CMK (cell line): ENCODE results near the gene GALNT18.

Experiments used
- DNase-seq: peaks from one replicate; pipeline ENCODE4 v3.0.0-alpha.2; 2010; ENCODE audit warnings: low read depth

Gene GALNT18

DNA sequence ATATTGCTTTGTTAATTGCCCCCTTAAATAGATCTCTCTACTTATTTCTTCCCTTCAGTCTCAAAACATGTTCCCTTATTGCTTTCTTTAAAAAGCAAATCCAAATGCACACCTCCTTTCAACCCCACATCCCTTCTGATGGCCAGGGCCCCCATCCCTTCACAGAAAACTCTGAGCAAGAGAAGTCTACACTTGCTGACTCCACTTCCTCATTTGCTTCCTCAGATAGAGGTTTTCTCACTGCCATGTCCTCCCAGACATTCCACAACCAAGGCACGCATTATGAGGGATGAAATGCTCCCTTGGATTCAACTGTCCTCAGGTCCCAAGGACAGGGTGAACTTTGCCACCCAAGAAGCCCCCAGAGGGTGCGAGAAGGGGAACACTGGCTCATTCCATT lies 311.9 kb downstream of the GALNT18 start:
- DNase-seq: no peak

DNA sequence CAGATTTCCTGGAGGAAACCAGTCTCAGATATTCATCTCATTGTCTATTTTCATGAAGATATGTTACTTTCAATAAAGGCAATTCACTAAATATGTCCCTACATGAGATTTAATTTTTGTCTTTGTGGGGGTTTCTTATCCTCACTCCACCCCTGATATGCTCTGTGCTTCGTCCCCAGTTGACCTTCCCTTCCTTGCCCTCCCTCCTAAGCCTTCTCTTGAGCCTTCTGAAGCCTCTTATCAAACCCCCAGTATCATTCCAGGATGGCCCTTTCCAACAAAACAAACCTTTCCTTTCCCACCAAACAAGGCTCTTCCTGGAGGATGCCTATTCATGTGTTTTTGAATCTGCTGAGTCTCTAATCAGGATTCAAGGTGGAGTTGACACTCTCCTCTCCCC lies 313.6 kb downstream of the GALNT18 start:
- DNase-seq: no peak

DNA sequence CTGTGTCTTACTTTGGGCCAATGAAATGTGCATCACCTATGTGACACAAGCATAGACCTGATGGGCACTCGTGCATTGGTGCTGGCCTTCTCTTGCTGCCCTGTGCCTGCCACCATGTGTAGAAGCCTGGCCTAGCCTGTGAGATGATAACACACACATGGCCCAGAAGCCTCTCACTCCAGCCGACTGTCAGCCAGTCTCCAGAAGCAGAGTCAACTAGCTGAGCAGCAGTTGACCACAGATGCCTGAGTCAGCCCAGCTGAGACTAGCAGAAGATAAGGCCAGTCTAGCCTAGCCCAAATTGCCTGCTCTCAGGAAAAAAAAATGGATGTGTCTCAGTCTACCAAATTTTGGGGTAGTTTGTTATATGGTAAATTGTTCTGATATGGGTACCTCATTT lies 314.9 kb downstream of the GALNT18 start:
- no peak for DNase-seq

DNA sequence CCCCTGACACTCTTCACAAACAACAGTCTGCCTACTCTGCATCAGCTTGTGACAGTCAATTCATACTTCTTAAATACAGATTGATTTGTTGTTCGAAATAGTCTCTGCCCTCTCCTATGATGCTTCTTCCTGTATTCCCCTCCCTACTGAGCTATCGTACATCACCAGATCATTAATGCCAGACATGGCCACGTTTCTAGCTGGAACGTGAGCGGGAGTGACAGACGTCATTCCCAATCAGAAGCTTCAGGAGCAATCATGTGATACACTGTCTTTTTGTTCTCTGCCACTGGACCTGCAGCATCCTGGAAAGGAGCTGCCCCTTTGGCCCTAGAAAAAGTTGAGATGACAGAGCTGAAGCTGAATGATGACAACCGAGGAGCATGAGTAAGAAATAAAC lies 317.3 kb downstream of the GALNT18 start:
- no peak for DNase-seq

DNA sequence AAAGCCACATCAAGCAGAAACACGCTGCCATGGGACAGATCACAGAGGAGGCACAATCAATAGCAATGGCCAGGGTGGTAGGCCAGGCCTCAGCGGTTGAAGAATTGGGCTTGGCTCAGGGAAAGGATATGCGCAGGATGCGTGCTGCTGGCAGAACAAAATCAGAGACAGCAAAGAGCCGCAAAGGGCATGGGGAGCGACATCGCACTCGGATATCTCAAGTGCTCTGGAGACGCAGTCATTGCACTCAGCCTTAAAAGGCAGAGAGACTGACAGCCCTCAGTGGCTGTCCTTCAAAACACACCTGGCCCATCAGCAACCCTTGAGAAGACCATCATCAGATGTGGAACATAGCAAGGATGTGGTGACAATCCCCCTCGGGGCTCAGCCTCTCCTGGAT lies 319.2 kb downstream of the GALNT18 start:
- DNase-seq: no peak

DNA sequence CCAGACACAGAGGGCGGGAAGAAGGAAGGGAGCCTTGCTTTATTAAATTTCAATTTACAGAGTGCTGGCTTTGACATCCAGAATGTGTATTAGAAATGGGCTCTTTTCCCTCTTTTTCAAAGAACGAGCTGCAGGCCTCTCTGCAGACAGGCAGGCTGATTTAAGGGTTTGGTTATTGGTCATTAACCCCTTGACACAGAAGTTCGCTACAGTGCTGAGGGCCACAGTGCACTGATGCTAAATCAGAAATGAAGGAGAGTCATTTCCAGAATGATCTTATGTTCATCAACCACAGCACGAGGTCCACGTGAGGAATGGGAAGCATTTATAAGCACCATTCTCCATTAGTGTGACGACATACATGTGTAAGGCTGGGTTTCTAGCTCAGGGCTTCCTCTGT lies 320.6 kb downstream of the GALNT18 start:
- DNase-seq: no peak

DNA sequence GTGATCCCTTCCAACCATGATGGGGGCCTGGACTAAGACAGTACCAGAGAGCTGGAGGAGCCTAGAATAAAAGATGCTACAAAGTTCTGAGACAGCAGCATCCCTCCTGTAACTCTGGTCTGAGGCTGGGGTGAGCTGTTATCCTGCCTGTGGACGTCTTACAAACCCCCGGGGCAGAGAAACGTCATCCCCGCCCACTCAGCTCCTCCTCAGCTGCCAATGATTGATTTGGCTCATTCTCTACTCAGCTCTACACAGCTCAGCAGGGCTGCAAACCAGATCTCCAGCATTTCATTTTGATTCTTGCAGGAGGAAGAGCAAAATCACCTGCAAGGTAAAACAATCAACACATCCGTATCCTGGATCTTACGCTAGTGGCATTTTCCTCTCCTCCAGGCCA lies 324.2 kb downstream of the GALNT18 start:
- DNase-seq: no peak

DNA sequence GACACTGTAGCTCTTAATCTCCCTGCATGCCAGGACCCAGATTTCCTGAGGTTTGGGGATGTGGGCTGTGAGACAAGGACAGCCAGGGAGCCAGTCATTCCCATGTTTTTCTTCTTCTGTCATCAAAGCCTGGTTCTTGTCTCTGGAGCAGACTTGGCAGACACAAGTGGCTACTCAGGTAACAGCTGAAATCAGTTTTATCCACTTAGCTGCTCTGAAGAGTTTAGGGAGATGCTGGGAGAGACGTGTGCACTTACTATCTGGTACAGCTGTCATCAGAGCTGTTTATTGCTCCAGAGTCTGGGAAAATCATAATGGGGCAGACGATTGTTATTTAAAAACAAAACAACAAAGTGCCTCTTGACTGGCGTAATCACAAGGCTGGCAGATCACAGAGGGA lies 325.4 kb downstream of the GALNT18 start:
- DNase-seq: no peak

DNA sequence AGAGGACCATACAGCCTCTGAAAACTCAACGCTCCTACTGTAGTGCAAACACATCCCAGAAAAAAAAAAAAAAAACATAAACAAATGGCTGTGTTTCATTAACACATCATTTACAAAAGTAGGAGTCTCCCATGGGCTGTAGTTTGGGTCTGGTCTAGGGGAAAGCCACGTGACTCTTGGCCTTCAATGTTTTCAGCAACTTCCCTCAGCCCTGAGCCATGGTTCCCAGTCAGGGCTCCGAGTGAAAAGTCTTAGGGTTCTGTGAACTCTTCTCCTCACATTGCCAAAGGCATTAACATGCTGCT lies 327.3 kb downstream of the GALNT18 start:
- DNase-seq: no peak

DNA sequence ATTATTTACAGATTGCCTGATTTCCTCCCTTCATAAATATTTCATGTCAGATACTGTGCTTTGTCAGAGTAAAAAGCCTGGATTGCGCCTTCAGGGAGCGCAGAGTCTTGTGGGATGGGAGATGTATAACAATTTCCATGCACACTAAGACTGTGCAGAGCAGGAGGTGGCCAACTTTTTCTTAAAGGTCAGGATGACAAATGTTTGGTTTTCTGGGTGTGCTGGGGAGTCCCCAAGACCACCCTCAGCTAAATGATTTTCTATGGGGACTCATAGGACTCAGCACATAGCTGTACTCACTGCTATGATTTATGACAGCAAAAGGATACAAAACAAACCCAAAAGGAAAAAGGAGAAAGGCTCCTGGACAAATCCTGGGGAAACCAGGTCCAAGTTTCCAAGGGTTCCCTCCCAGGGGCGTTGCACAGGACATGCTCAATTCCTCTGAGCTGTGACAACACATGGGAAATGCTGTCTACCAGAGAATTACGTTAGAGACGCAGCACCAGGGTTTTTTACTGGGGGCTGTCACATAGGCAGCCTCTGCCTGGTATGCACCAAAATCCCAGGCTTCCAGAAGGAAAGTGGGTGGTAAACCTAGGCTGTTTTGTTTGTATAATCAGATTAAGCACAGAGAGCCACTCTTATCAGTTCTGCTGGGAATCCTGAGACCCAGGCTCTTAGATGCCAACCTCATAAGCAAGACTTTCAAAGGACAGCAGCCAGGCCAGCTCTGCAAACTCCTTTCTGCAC lies 327.8 kb downstream of the GALNT18 start:
- DNase-seq: no peak

DNA sequence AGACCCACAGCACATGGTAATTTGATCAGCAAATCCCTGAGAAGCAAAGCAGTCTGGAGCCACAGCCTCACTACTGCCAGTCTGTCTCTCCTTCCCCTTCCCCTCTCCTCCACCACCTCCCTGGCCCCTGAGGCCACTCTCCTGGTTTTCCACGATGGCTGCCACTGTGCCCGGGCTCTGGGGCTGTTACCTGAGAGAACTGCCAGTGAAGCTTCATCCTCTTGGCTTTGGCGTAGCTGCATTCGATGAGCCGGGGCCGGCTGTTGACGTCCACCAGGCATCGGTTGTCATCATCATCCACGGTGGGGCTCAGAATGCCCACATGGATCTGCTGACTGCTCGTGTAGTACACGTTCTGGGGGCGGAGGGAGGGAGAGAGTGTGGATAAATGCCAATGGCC lies 329.0 kb downstream of the GALNT18 start:
- DNase-seq: no peak

DNA sequence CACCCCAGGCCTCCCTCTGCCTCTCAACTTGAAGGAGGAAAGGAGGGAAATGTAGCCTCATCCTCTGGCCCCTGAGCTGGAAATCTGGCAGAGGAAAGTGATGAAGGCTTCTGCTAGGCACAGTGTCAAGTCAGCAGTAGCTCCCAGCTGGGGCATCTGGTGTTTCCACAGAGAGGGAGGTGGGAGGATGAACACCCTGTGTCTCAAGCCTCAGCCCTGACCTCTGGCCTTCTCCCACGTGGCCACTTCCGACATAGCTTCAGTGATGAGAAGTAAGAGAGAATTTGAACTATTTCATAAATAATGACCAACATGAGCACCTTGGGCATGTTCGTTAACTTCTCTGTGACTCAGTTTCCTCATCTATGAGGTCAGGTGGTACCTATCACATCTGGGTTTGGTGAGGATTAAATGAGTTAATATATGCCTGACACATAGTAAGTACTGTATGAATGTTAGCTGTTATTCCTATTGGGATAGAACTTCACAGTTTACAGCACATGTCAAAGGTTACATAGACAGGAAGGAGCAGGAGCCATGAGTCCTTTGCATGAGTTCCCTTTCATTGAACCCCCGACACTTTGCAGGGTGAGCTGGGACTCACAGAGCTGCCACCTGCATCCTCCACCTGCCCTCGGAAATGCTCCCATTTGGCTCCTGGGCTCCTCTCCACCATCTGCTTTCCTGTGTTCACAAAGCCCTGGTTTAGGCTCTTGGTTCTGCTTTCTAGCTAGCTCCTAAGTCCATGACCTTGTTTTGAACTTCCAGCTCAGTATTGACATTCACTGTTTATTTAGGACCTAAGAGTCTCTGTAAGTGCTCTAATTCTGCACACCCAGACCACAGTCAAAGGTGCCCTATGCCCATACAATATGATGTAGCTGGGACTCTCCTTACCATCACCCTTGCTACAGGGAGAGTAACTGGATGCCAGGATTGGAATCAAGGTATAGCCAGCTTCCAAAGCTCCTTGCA lies 330.5 kb downstream of the GALNT18 start:
- no peak for DNase-seq

DNA sequence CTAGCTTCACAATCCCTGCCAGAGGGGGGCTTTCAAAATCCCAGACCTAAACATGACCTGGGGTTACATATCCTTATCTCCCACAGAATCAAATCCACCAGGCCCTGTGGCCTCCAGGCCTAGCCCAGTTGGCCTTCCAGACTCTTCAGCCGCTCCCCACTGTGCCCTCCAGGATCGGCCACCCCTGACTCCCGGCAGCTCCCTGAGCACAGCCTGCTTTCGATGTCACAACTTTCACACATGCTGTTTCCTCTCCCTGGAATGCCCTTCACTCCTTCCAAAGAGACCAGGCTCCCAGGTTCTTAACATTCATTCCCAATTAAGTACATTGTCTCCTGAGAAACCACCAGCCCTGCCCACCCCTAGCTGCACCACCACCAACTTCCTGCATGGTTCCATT lies 331.5 kb downstream of the GALNT18 start:
- DNase-seq: no peak

DNA sequence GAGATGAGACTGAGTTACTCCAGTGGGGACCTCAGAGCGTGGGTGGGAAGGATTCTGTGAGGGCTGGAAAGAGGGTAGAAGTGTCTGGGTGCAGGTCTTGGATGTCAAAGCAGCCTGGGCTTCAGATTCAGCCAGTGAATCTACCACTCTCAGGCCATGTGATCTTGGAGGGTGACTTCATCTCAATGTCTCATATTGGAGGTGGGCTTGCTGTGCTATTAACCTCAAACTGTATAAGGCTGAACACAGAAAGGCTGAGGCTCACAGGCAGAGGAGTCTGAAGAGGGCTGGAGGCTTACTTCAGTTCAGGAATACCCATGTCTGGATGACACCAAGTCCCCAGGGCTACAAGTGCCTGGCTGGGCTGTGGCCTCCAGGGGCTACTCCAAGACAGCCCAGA lies 332.1 kb downstream of the GALNT18 start:
- DNase-seq: no peak

DNA sequence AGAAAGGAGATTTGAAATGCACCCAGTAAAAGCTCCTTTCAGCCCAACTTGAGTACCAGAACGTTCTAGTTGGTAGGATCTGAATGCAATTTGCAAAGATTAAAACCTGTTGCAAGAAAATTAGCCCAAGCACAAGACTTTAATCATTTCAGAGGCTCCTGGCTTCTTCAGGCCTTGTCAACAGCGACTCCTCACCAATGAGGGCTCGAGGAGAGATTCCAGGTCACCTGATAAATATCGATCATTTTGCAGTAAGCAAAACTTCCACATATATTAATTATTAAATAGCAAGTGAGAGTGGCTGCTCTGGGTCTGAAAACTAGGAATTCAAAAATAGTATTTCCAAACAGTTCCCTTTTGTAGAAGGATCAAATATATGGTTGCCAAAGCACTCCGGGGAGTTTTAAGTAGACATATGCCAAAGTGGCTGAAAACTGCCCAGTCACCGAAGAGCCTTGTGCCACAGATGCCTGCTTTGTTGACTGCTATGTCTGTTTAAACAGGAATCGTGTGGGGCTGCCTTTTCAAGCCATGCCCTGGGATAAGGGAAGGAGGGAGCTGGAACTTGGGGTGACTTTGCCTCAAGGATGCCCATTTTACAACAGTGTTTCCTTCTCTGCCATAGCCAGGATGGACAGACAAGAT lies 332.7 kb downstream of the GALNT18 start:
- no peak for DNase-seq

DNA sequence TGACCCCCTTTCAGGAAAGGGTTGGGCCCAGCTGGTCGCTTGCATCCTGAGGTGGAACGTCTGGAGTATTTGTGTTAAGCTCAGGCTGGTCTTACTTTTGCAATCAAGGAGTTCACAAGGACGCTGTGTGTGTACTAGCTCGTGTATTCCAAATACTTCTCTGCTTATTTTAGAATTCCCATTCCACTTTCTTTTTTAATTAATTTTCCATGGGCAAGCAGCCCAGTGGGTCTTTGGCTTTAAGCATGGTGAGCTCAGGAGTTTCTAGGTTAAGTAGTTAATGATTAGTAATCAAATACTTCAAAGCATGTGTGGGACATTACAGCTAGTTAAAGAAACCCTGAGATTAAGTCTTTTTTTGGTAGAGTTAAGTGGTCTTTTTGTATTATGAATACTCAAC lies 337.3 kb downstream of the GALNT18 start:
- DNase-seq: no peak

DNA sequence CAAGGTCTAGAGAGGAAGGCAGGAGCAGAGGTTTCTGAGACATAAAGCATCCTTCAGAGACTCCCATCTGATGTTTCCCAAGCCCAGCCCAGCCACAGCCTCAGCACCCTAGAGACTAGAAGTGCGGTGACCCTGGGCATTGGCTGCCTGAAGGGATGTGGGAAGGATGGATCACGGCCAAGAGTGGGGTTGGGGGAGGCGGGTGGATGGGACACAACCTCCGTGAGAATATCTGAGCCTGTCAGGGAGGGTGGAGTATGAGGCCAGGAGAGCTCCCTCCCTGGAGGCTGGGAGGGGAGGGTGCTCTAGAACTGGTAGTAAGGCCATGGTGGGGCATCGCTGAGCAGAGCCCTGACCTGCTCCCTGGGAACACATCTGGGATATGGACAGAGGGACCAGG lies 340.2 kb downstream of the GALNT18 start:
- no peak for DNase-seq

DNA sequence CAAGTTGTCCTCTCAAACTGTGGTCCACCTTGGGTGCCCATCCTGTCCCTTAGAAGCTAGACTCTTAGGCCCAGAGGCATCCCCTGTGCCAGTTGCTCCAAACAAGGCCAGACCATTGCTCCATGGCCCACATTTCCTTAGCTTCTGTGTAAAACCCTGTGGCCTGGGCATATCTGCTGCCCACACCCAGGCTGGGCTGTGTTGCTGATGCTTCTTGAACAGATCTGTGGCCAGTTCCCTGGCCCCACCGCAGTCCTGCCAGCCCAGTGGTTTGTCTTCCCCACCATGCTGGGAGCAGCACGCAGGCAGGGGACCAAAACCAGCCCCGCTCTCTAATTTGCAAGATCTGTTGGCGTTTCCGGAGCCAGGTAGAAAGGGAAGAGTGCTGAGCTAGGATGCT lies 341.0 kb downstream of the GALNT18 start:
- DNase-seq: no peak

DNA sequence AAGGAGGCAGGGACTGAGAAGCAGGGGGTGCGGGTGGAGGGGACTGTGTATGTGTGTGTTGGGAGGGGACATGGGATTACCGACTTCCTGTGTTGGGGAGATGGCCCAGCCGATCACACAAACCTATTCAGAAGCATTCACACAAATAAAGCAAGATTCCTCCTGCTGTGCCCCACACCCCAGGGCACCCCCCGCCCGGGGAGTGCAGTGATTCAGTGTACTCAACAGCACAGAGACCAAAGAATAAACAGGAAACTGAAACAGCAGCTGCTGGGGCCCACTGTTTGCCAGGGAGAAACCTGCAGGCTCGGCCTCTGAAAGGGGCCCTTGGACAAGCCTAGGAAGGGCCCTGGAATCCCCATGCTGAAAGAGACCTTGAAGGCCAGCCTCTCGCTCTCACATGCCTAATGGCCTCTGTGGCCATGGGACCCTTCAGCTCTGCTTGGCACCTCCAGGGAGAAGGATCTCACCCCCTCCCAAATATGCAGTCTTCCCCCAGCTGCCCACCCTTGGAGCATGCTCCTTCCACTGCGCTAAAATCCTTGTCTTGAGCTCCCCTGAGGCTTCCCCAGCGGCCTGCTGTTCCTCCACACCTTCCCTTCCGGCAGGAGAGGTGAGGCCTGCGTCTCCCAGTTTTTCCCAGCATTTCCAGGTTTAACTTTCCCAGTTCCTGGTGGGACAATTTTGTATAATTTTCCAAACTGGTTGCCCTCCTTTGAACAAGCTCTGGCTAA lies 341.7 kb downstream of the GALNT18 start:
- DNase-seq: no peak

DNA sequence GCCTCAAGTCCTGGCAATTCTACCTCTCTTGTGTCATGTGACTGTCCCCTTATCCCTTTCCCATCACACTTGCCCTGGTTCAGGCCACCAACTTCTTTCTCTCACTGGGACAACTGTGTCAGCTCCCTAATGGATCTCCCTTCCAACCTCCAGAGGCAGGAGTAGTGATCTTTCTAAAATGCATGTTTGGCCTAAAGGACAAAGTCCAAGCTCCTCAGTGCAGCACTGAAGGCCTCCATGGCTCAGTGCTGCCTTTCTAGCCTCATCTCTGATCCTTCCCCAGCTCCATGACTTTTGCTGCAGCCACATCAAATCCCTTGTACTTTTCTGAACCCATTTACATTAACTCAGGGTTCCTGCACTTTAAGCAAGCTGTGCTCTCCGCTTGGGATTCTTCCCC lies 349.6 kb downstream of the GALNT18 start:
- DNase-seq: no peak

DNA sequence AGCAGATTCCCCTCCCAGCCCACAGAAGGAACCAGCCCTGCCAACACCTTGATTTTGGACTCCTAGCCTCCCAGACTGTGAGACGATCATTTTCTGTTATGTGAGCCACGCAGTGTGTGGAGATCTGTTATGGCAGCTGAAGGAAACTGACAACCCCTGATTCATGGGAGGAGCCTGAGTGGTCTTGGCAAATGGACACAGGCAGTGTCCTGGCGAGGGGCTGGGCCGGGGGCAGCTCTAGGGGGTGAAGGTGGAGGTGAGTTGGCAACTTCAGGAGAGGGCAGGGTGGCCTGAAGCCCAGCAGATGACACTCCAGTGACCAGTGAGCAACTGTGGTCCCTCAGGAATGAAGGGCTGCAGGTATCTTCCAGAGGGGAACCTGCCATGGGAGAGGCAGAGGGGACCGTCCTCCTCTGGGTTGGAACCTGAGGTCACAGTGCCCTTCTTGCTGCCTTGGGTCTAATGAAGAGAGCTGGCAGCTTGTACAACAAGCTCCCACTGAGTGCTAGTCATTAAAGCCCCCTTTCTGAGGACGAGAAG lies 351.5 kb downstream of the GALNT18 start:
- no peak for DNase-seq

DNA sequence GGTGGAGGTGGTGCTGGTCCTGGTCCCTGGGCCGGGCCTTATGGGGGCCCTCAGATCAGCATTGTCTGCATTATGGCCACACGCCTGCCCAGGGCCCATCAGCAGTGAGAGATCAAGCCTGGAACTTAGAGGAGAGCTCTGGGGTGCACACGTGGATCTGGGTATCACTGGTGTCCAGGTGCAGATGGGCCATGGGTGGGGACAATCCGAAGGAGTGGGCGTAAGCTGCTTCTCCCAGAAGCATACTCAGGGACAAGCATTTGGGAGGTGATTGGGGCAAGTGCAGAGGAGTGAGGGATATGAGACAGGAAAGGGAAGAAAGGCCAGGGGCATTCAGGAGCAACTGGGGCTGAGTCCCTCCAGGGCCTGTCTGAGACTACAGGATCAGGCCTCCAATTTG lies 353.1 kb downstream of the GALNT18 start:
- DNase-seq: no peak
